NCI-H2081 (cell line): Measurements from ENCODE around the gene ITK.

Experiments used
- DNase-seq, 2 experiments: peaks; one replicate each; lab custom pipeline; 2025; lab: John Stamatoyannopoulos, UW

Gene ITK

DNA sequence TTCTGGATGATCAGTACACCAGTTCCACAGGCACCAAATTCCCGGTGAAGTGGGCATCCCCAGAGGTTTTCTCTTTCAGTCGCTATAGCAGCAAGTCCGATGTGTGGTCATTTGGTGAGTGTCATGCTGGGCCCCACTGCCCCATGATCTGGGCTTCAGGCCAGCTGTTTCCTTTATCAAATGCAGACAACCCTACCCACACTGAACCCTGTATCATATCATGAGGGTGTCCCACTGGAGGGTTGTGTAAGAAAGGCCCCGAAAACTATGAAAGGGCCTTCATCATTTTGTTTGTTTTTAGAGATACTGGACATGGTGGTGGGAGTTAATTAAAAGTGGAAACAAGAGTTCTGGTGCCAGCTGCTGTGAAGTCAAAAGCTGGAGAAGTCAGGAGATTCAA lies 65.2 kb downstream of the ITK start:
- DNase-seq = no peak

DNA sequence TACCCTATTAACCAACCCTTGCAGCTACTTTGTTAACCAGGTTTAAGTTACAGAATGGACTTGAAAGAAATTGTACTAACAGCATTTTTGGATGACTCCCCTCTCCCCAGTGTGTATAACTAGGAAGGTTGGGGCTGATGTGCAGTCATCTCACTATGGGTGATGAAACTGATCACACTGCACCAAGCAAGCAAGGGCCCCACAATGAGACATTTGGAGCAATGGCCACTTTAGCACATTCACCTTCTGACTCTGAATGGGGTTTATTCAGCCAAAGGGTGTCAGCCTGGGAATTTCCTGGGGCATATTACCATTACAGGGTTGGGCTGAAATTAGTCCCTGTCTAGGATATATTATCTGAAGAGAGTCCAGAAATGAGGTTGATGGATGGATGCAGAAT lies 66.6 kb downstream of the ITK start:
- DNase-seq = no peak

DNA sequence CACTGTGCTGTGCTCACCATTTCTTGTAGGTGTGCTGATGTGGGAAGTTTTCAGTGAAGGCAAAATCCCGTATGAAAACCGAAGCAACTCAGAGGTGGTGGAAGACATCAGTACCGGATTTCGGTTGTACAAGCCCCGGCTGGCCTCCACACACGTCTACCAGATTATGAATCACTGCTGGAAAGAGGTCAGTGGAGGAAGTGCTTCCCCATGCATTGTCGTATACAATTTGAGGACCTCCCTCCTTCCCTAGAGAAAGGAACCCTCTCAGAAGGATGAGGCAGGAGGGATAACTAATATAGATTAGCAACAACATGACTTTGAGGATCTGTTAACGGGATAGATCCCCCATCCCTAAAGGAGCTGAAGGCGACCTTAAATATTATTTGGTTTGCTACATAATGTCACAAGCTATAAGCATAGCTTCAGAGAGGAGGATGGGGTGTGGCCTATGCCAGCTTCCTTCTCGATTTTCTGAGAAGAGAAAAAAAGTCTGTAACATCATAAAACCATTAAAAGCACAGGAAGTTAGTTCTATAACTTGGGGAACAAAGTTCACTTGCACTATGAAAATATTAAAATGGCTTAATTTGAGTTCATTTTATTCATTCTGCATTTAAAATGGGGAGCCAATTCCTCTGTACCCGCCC lies 68.3 kb downstream of the ITK start:
- no peak for DNase-seq

DNA sequence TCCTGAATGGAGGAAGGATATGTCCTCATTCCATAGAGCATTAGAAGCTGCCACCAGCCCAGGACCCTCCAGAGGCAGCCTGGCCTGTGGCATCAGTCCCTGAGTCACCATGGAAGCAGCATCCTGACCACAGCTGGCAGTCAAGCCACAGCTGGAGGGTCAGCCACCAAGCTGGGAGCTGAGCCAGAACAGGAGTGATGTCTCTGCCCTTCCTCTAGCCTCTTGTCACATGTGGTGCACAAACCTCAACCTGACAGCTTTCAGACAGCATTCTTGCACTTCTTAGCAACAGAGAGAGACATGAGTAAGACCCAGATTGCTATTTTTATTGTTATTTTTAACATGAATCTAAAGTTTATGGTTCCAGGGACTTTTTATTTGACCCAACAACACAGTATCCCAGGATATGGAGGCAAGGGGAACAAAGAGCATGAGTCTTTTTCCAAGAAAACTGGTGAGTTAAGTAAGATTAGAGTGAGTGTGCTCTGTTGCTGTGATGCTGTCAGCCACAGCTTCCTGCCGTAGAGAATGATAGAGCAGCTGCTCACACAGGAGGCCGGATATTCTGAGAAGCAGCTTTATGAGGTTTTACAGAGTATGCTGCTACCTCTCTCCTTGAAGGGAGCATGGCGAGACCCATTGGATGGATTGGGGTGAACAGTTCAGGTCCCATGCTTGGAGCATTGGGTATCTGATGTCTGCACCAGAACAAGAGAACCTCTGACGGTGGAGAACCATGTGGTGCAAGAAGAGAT lies 72.2 kb downstream of the ITK start:
- DNase-seq = no peak

DNA sequence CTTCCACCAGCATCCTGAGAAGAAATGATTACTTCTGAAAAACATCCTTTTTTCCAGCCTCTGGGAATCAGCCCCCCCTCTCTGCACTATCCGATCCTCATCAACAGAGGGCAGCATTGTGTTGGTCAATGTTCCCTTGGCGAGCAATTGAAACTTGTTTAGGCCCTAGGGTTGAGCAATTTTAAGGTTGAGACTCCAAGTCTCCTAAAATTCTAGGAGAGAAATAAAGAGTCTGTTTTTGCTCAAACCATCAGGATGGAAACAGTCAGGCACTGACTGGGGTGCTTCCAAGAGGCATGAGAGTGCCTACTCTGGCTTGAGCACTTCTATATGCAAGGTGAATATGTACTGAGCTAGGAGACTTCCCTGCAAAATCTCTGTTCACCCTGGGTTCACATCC lies 72.9 kb downstream of the ITK start:
- DNase-seq = peak; percentile 3 to 53

DNA sequence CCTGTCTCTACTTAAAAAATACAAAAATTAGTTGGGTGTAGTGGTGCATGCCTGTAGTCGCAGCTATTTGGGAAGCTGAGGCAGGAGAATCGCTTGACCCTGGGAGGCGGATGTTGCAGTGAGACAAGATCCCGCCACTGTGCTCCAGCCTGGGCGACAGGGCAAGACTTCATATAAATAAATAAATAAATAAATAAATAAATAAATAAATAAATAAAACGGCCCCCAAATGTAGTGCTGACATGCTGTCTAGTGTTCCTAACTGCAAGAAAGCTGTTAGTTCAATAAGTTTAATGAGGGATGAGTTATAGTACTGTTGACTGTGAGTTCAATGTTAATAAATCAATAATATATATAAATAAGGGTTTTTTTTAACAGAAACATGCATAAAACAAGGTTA lies 77.8 kb downstream of the ITK start:
- no peak for DNase-seq

DNA sequence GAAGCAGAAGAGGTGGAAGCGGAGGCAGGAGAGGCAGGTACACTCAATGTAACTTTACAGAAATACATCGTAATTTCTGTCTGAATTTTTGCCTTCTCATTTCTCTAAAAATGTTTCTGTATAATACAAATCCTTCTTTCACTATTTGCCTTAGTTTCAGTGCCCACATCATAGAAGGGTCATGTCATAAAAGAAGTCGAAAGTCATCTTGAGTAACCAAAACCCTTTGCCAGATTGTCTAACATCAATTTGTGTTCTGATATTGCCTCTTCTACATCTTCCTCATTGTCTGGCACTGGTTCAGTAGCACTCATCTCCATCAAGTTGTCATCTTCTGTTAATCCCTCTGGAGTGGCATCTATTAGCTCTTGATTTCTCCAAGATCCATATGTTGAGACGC lies 79.1 kb downstream of the ITK start:
- DNase-seq = no peak

DNA sequence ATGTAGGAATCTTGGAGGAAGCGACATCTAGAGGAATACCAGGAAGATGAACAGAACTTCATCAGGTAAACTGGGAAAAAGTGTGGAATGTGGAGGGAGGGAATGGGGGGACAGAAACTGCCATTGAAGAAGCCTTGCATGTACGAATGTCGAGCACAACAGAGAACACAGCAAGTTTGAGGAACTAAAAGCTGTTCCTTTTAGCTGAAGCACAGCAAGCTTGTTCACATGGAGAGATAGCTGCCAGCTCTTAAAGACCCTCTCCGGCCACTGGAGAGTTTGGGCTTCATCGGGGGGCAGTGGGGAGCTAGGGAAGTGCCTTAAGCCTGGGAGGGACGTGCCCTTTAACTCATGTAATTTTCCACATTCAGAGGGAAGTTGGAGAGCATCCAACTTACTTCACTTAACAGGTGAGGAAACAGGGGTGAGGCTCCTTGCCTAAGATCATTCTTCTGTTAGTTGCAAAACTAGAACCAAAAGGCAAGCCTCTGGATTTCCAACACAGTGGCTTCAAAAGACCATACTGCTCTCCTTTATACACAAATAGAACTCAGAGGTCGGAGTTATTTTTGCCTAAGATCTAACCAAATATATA lies 83.0 kb downstream of the ITK start:
- no peak for DNase-seq

DNA sequence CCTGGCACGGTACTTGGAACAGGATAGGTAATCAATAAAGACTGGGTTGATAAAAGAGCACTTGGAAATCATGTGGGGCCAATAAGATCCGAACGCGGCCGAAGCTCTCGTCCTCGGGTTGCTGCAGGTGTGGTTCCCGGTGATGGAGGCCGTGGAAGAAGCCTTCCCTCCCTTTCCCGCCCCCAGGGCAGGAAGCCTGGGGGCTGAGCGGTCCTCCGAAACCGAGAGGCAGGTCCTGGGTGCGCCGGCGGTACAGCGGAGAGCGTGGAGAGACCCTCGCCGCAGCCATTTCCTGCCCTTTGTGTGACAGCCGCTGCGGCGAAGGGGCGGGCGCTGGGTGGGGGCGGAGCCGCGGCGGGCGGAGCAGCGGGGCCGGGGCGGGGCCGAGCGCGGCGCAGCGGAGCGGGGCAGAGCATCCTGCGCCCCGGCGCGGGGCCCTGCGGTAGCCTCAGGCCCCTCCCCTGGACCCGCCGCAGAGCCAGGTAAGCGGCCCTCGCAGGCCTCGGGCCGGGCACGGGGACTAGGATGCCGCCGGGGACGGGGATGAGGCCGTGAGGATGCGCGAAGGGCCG lies 85.2 kb downstream of the ITK start, which contains the start of gene CYFIP2:
Gene CYFIP2 (plus strand): TSS at position 410 of the 572 bp plus-strand sequence. CDS start 19,239 bp downstream, outside the sequence.
- peak; percentile 67 to 76 for DNase-seq

DNA sequence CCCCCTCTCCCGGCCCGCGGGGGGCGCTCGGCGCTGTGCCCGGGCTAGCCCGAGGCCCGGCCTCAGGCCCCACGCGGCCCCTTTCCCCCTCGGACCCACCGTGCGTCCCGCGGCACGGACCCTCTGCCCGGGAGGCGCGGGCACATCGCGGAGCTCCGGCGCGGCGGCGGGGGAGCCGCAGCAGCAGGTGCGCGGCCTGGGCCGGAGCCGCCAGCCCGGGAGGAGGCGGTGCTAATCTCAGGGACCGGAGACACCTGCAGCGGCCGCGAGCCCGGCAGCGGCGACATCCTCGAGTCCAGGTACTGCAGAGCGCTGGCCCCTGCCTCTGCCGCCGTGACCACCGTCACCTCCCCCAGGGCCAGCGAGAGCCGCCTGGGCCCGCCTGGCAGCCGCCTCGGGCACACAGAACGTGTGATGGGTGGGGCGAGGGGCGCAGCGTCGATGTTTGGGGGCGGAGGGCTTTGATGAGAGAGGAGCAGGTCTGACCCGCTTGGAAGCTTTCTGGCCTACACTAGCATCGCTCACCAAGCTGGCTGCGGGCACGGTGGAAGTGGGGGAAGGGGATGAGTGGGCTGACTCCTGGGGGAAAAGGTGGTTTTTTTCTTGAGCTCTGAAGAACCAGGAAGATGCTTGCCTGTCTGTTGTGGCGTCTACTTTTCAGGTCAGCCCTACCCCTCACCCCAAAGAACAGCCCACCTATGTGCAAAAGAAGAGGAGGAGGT lies 85.8 kb downstream of the ITK start:
- peak; percentile 48 to 69 for DNase-seq

DNA sequence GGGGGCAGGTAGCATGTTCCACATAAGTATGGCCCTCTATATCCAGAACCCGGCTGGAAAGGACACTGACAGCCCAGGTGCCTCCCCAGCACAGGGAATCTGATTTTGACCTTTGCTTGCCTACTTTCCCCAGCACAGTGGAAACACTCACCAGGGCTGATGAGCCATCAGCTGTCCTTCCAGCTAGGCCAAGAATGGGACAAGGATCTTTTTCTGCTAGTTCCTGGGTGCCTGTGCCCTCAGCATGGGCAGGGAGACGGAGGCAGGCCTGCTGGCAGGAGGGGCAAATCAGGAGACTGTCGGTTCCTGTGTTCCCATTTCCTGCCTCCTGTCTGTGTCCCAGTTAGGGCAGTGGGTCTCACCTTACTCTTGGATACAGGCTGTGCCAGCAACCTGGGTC lies 86.4 kb downstream of the ITK start:
- DNase-seq = no peak

DNA sequence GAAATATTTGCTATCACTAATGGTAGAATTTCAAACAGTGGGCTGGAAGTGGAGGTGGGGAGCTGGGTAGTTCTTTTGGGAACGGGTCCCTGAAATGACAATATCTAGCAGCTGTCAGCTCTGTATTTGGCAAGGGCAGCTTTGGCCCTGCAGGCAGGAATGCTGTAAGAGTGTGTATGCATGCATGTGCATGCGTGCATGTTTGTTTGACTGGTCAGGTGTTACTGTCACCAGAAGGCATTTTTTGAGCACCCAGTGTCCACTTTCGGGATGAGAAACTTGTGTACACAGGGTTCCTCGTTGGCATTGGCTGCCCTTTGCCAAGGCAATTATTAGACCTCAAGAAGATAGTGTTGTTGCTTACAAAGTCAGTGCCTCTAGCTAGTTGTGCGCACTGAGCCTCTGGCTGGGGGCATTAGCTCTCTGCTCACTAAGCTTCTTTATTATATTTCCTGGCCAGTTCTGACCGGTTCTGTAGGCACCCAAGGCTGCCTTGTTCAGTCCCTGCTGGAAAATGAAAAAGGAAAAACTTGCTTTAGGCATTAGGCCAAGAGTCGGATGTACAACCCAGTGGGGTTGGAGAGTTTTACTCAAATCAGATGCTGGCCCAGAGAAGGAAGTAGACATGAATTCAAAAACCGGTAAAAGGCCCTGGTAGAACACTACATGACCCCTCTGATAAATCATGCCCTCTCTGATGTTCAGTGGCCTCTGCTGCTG lies 87.3 kb downstream of the ITK start:
- DNase-seq = peak in 1 of 2 experiments; percentile 17

DNA sequence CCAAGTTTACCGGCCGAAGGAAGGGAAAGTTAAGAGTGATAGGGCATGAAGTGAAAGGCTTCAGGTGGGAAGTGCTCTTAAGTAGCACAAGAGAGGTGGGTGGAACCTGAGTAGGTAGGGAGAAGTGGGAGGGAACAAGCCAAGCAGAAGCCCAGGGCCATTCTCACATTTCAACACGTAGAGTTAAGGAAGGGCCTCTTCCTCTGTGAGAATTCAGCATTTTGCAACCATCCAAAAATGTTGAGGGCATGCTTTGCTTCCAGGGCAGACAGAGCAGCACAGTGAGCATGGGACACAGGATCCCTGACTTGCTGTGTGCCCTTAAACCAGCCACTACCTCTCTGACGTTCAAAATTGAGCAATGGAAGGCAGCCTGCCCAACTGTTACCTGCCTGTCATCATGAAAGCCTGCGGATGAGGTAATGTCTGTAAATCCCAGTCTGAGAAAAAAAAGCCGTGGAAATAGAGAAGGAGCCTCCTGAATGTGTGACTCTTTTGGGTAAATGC lies 88.6 kb downstream of the ITK start:
- DNase-seq = no peak

DNA sequence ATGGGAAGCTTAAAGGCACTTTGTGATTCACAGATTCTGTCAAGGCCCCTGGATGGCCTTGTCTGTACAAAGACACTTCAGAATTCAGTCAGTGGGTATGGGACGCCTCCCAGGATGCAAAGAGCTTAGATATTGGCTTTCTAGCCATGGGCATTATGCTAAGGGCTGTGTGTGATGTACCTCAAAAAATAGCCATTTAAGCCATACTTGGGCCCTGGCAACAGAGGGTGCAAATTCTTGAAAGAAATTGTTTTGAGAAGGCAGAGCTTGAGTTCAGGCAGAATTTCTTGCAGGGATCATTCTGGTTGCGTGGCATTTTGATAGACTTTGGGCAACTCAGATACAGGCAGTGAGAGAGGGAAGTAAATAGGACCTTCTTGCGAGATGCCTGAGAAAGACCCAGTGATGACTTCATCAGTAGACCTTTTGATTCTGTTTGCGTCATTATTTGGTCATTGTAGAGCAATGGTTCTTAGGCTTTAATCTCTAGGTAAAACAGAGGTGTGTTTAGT lies 89.2 kb downstream of the ITK start:
- no peak for DNase-seq

DNA sequence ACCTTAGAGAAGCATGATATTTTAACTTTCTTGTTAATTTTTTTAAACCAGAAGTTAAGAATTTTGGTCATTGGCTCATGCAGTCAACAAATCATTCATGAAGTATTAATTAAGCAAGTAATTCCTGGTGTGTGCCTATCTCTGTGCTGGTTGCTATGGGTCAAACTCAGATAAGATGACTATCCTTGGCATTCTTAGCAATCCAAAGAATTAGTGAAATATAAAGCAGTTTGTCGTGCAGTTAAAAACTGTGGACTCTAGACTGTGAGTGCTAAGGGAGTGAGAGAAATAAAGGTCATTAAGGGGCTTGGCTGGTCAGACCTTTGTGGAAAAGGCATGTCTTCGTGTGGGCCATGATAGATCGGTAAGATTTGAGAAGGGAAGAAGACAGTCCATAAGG lies 90.1 kb downstream of the ITK start:
- no peak for DNase-seq

DNA sequence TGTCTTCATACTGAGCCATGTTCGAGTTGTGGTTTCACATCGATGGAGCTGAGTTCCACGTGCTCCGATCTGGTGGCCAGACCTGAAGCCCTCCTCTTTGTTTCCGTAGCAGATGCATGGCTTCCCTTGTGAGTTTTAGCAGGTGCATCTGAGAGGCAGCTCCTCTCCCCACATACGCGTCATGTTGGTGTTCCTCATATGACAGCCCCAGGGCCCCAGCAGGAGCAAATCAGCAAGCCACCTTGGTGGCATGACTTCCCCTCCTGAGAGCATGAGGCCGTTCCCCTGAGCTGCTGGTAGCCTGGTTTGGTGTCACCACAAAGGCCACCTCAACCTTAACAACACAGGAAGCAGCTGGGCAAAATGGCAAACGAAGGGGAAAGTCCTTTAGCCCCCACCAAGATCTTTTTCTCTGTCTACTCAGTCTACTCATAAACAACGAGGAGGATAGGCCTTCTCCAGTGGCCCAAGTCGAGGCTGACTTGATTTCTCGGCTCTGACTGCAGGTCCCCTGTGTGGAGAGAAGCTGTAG lies 91.2 kb downstream of the ITK start:
- DNase-seq = no peak

DNA sequence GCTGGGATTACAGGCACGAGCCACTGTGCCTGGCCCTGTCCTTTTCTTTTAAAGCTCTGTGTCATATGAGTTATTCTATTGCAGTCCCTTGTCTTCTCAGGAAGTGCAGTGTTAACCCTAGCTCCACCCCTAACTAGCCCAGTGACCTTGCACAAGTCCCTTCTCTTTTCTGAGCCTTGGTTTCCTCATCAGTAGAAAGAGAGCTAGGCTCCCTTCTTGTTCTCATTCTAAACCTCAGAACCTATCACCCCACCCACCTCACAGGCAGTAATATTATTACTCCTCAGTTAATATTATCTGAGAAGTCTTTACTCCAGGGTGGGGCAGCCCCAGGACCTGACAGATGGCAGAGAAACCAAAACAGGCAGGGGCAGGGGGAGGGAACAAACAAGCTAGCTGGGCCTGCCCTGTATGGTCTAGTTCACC lies 92.5 kb downstream of the ITK start:
- no peak for DNase-seq

DNA sequence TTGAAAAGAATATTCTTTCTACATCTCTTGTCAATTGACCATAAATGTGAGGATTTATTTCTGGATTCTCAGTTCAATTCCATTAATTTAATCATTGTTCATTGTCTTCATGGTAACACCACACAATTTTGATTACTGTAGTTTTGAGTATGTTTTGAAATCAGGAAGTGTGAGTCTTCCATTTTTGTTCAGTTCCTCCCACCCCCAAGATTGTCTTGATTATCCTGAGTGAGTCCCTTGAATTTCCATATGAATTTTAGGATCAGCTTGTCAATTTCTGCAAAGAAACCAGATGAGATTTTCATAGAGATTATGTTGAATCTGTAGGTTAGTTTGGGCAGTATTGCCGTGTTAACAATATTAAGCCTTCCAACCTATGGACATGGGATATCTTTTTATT lies 94.8 kb downstream of the ITK start:
- DNase-seq = no peak

DNA sequence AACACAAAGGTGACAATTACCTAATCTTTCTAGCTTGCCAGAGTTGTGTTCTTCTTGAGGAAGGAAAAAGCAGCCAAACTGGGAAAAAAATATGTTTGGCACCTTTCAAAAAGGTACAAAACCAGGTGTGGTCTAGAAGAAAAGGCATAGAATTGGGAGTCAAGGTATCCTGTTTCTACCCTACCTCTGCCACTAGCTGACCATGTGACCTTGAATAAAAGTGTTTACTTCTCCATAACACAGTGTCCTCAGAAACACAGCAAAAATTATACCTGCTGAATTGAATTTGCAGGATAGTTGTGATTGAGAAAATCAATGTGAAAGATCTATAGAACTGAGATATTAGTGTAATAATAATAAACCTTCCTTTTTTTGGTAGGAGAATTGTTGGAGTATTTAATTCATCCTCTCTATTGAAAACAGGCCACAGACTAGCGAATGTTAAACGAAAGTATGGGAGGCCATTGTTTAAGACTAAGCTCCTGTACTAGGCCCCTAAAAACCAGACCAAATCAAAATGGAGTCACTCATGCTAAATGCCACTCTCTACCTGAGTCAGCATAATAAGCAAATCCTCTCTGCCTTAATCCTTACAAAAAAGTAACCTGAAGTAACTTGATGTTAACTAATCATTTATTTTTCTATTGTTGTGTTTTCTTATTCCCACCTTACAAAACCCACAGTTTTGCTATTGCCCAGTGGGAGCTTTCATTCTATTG lies 97.8 kb downstream of the ITK start:
- DNase-seq = no peak

DNA sequence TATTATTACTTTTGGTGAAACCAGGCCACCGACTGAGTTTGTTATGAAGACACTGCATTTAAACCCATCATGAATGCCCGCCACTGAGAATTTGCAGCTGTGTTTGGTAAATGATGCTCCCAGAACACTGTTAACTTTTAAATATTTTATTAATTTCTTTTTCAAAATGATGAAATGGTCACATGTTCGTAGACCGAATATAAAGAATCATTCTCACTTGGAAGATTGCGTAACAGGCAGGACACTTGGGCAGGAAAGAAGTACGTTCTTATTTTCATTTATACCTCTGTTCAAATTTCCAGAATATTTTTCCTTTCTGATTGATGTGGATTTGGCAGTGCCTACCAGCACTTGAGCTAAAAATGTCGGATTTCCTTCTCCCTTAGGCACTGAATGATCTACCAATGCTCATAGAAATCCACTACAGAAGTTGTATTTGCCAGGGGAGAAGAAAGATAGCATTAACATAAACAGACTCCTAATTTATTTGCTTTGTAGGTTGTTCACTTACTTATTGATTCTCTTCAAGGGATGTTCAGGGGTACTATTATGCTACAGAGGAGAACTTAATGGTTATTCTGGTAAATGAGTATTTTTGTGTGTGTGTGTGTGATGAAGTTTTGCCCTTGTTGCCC lies 99.1 kb downstream of the ITK start:
- no peak for DNase-seq
